Liver (tissue), 9 donors: ENCODE data around the gene TRAF3IP3. TPM values are rescaled to one million over a fixed set of nuclear protein-coding genes. Genes with fewer than 3 reads are reported as not detected.

ENCODE experiments used
- DNase-seq: peaks from one replicate; pipeline ENCODE4 v3.0.0-alpha.2; 2017; ENCODE audit warnings: low spot score
- H3K27ac ChIP-seq, 2 donors: one replicate each; pipeline ENCODE4 v1.7.0; 2013; ENCODE audit warnings: inconsistent platforms in 2 of 2, low read length in 2 of 2, control low read depth in 1 of 2, low read depth in 1 of 2, mild to moderate bottlenecking in 1 of 2
- H3K27me3 ChIP-seq, 4 donors: one replicate each; pipeline versions ENCODE4 v1.6.1 to v1.7.0; 2013; ENCODE audit warnings: low read length in 3 of 4, inconsistent platforms in 1 of 4, mild to moderate bottlenecking in 1 of 4, moderate library complexity in 1 of 4; ENCODE audit not compliant: control insufficient read depth in 4 of 4, insufficient read depth in 4 of 4
- H3K36me3 ChIP-seq, 4 donors: one replicate each; pipeline versions ENCODE4 v1.6.1 to v1.7.0; 2013; ENCODE audit warnings: low read length in 3 of 4, mild to moderate bottlenecking in 3 of 4, low read depth in 1 of 4, moderate library complexity in 1 of 4; ENCODE audit not compliant: control insufficient read depth in 4 of 4, insufficient read depth in 3 of 4
- H3K4me1 ChIP-seq, 4 donors: one replicate each; pipeline versions ENCODE4 v1.6.1 to v1.7.0; 2013; ENCODE audit warnings: low read length in 3 of 4, mild to moderate bottlenecking in 3 of 4, moderate library complexity in 1 of 4; ENCODE audit not compliant: control insufficient read depth in 4 of 4, insufficient read depth in 4 of 4
- H3K4me3 ChIP-seq, 3 donors: one replicate each; pipeline versions ENCODE4 v1.6.1 to v1.7.0; 2013; ENCODE audit warnings: low read length in 3 of 3, control low read depth in 1 of 3, low read depth in 1 of 3, mild to moderate bottlenecking in 1 of 3
- H3K9ac ChIP-seq, 2 donors: one replicate each; pipeline ENCODE4 v1.7.0; 2013; ENCODE audit warnings: low read length in 2 of 2, mild to moderate bottlenecking in 2 of 2, moderate library complexity in 2 of 2, control low read depth in 1 of 2, low read depth in 1 of 2
- H3K9me3 ChIP-seq, 4 donors: one replicate each; pipeline versions ENCODE4 v1.6.1 to v1.7.0; 2013; ENCODE audit warnings: low read length in 3 of 4; ENCODE audit not compliant: control insufficient read depth in 4 of 4
- EGR1 ChIP-seq, 2 donors: IDR thresholded peaks; 2 replicates each; pipeline ENCODE4 v1.6.1; 2016 to 2018; ENCODE audit warnings: antibody characterized with exemption in 2 of 2, low read depth in 2 of 2
- FOXA1 ChIP-seq: IDR thresholded peaks from 2 replicates; pipeline ENCODE4 v1.6.1; 2016; ENCODE audit warnings: antibody characterized with exemption
- FOXA2 ChIP-seq: IDR thresholded peaks from 2 replicates; pipeline ENCODE4 v1.6.1; 2016; ENCODE audit warnings: antibody characterized with exemption
- HNF4G ChIP-seq: IDR thresholded peaks from 2 replicates; pipeline ENCODE4 v1.6.1; 2016; ENCODE audit warnings: antibody characterized with exemption
- JUND ChIP-seq, 2 donors: IDR thresholded peaks; 2 replicates each; pipeline ENCODE4 v1.6.1; 2016; ENCODE audit warnings: antibody characterized with exemption in 2 of 2
- MAX ChIP-seq: IDR thresholded peaks from 2 replicates; pipeline ENCODE4 v1.6.1; 2016; ENCODE audit warnings: antibody characterized with exemption
- NR2F2 ChIP-seq: IDR thresholded peaks from 2 replicates; pipeline ENCODE4 v1.6.1; 2016; ENCODE audit warnings: antibody characterized with exemption
- RAD21 ChIP-seq, 2 donors: IDR thresholded peaks; 2 replicates each; pipeline ENCODE4 v1.6.1; 2016; ENCODE audit warnings: antibody characterized with exemption in 2 of 2, mild to moderate bottlenecking in 2 of 2
- SP1 ChIP-seq: IDR thresholded peaks from 2 replicates; pipeline ENCODE4 v1.6.1; 2018; ENCODE audit warnings: antibody characterized with exemption, mild to moderate bottlenecking
- TAF1 ChIP-seq: conservative IDR thresholded peaks from 2 replicates; pipeline ENCODE4 v1.6.1; 2016; ENCODE audit warnings: antibody characterized with exemption, mild to moderate bottlenecking
- YY1 ChIP-seq: IDR thresholded peaks from 2 replicates; pipeline ENCODE4 v1.6.1; 2016; ENCODE audit warnings: antibody characterized with exemption, mild to moderate bottlenecking
- WGBS: extraction: QIAGEN DNeasy Blood & Tissue Kit; methylation state at CpG from one replicate; pipeline ENCODE4 v1.1.7; 2013; 5-methylcytosine and 5-hydroxymethylcytosine counted together
- polyA plus RNA-seq, 2 donors: library from polyadenylated mRNA; stranded (reverse) in 1 of 2; unstranded in 1 of 2; fragments of 200-250 nt in 1 of 2; fragments of >200 nt in 1 of 2; fragmentation: Nextera tagmentation in 1 of 2; extraction: Ambion mirVana in 1 of 2; gene quantifications; one replicate each; pipeline versions ENCODE4 v1.2.1 to v1.2.3, GENCODE V29; 2013 to 2015
- total RNA-seq, 2 donors: library from RNA; depleted of rRNA; stranded (reverse); fragments of >200 nt; gene quantifications; one replicate each; pipeline ENCODE4 v1.2.3, GENCODE V29; 2014
- TF ChIP-seq, protein P1 (sequence below): IDR thresholded peaks from 2 replicates; pipeline ENCODE4 v1.6.1; 2016; ENCODE audit warnings: antibody characterized with exemption, mild to moderate bottlenecking
- donor health status: healthy.
- donor health status: healthy.
- donor health status: healthy.
- donor health status: healthy.
- donor health status: healthy.

Gene TRAF3IP3
- total and polyA plus RNA-seq, 4 donors, result 0.87 to 3.4 (median 2.2) TPM

DNA sequence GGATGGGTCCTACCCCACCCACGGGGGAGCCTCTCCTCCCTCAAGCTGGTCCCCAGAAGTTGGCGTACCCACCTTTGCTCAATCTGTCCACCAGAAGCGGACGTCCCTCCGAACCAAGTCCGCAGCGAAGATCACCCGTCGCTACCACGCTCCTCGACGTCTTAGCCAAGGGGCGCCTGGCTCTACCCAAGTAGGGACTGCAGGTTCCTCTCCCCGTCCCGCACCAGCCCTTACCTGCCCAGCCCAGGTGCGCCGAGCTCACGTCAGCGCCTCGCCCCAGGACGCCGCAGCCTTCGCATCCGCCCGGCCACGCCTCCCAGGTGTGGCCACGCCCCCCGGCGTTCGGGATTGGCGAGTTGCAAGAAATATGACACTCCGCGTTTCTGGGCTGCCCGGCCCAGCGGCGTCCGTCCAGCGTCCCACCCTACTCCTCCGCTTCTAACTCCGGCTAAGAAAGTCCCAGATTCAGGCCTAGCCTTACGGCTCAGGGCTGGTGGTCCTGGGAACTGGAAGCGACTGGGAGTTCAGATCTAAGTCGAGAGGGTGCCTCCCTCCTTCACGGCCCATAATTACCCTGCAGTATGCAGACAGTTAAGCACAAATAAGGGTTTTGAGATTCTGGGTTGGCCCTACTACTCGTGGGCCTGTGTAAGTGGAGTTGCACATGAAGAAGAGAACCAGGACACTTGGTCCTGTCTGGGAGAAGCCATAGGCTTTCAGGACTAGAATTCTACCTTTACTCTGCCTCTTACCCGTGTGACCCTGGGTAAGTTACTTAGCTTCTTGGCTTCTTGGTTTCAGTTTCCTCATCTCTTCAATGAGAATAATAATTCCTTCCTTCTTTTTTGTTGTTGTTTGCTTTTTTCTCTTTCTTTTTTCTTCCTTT is 50.3 kb downstream of the TRAF3IP3 start, which contains the start of gene IRF6:
IRF6 (minus strand) TSS at position 268 of the 886 bp plus-strand sequence. CDS start 4,729 bp downstream, outside the sequence.
- peak; percentile 84 for DNase-seq
- no peaks in the 10 kb centered on the region for H3K36me3 ChIP-seq
- peak within 1 kb of the TSS; percentile 39 to 45 for H3K9ac ChIP-seq
- WGBS, result 5% methylated on average over 46 of the region's 46 CpGs
- H3K4me3 ChIP-seq, result peak within 1 kb of the TSS; percentile 59 to 83 (median 65)
- TF ChIP-seq, protein P1, sequence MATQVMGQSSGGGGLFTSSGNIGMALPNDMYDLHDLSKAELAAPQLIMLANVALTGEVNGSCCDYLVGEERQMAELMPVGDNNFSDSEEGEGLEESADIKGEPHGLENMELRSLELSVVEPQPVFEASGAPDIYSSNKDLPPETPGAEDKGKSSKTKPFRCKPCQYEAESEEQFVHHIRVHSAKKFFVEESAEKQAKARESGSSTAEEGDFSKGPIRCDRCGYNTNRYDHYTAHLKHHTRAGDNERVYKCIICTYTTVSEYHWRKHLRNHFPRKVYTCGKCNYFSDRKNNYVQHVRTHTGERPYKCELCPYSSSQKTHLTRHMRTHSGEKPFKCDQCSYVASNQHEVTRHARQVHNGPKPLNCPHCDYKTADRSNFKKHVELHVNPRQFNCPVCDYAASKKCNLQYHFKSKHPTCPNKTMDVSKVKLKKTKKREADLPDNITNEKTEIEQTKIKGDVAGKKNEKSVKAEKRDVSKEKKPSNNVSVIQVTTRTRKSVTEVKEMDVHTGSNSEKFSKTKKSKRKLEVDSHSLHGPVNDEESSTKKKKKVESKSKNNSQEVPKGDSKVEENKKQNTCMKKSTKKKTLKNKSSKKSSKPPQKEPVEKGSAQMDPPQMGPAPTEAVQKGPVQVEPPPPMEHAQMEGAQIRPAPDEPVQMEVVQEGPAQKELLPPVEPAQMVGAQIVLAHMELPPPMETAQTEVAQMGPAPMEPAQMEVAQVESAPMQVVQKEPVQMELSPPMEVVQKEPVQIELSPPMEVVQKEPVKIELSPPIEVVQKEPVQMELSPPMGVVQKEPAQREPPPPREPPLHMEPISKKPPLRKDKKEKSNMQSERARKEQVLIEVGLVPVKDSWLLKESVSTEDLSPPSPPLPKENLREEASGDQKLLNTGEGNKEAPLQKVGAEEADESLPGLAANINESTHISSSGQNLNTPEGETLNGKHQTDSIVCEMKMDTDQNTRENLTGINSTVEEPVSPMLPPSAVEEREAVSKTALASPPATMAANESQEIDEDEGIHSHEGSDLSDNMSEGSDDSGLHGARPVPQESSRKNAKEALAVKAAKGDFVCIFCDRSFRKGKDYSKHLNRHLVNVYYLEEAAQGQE, result no peak
- peak; percentile 40 for TF ChIP-seq YY1
- no peak for TF ChIP-seq RAD21 (IDR thresholded peaks at IDR 0.05)
- TF ChIP-seq JUND (IDR thresholded peaks at IDR 0.05), result no peak
- no peak for TF ChIP-seq FOXA2
- TF ChIP-seq SP1, result peak; percentile 56
- H3K27ac ChIP-seq, result peak within 1 kb of the TSS; percentile 52 to 78
- H3K27me3 ChIP-seq, result no peaks in the 10 kb centered on the region
- no peaks in the 10 kb centered on the region for H3K9me3 ChIP-seq
- peaks cover 1 to 37% (median 20%) of the 10 kb centered on the region in 4 donors for H3K4me1 ChIP-seq

DNA sequence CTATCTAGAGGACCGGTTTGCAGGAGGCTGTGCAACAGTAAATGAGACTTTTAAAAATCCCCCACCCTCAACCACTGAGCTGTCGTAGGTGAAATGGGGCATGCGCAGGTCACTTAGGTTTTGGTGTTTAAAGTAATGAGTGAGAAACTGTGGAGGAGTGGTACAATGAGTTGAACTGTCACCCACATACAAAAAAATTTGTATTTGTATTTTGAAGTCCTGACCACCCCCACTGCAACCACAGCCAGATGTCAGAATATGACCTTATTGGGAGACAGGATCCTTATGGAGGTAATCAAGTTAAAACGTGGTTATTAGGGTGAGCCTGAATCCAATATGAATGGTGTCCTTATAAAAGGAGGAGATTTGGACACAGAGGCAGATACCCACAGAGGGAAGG is 51.7 kb downstream of the TRAF3IP3 start:
- H3K4me3 ChIP-seq, result no peak overlapping the region
- TF ChIP-seq, protein P1, result no peak
- TF ChIP-seq SP1, result no peak
- TF ChIP-seq TAF1, result no peak
- TF ChIP-seq EGR1 (IDR thresholded peaks at IDR 0.05; ENCODE audit: low read depth in 2 of 2), result no peak
- TF ChIP-seq HNF4G, result no peak
- TF ChIP-seq FOXA1, result no peak
- no peak for TF ChIP-seq MAX
- TF ChIP-seq NR2F2, result no peak
- no peaks in the 10 kb centered on the region for H3K27me3 ChIP-seq
- 90% methylated on average over 4 of the region's 4 CpGs for WGBS
- H3K9me3 ChIP-seq, result no peaks in the 10 kb centered on the region
- H3K4me1 ChIP-seq, result peaks cover 1 to 24% (median 15%) of the 10 kb centered on the region in 4 donors
- no peak overlapping the region for H3K9ac ChIP-seq
- no peaks in the 10 kb centered on the region for H3K36me3 ChIP-seq
- H3K27ac ChIP-seq, result no peak overlapping the region
- DNase-seq, result no peak
